K562 (cell line): Measurements from ENCODE around the gene CPT1A.

Source experiments
- CREB1 ChIP-seq, 2 experiments: sonication (generic) in 1 of 2; formaldehyde crosslinking in 1 of 2; IDR thresholded peaks; 2 replicates each; pipeline versions ENCODE4 v1.6.1 to v1.8.0; 2012 to 2022; ENCODE audit warnings: inconsistent platforms in 1 of 2, mild to moderate bottlenecking in 1 of 2, missing genetic modification reagents in 1 of 2, moderate library complexity in 1 of 2
- CTCF ChIP-seq, 3 experiments: IDR thresholded peaks in 2 of 3; conservative IDR thresholded peaks in 1 of 3; 2 replicates each; pipeline ENCODE4 v1.5.1; 2011 to 2012; ENCODE audit warnings: low read length in 3 of 3, mild to moderate bottlenecking in 3 of 3, control low read depth in 2 of 3, improper control_type of control experiment in 1 of 3, inconsistent platforms in 1 of 3, low read depth in 1 of 3, mixed read lengths in 1 of 3, moderate library complexity in 1 of 3; ENCODE audit not compliant: insufficient read depth in 2 of 3
- EZH2 ChIP-seq: IDR thresholded peaks from 2 replicates; pipeline ENCODE4 v1.6.1; 2012; ENCODE audit warnings: low read depth, mild to moderate bottlenecking, inconsistent platforms, low read length, borderline replicate concordance
- FOXJ3 ChIP-seq: sonication (generic); formaldehyde crosslinking; IDR thresholded peaks from 2 replicates; pipeline ENCODE4 v1.4.0; 2020; ENCODE audit warnings: mild to moderate bottlenecking, missing genetic modification reagents
- MAFF ChIP-seq: IDR thresholded peaks from 2 replicates; pipeline ENCODE4 v1.6.1; 2012; ENCODE audit warnings: low read length, improper control_type of control experiment
- PHB2 ChIP-seq: fragments of 450-650 bp; IDR thresholded peaks from 2 replicates; pipeline ENCODE4 v1.6.1; 2017; ENCODE audit warnings: low read depth
- POLR2AphosphoS5 ChIP-seq: IDR thresholded peaks from 2 replicates; pipeline ENCODE4 v1.6.1; 2011; ENCODE audit warnings: mild to moderate bottlenecking, low read depth, low read length, moderate library complexity; ENCODE audit not compliant: control insufficient read depth, insufficient read depth
- REST ChIP-seq, 2 experiments: fragments of 450-650 bp; formaldehyde crosslinking in 1 of 2; IDR thresholded peaks; 2 replicates each; pipeline versions ENCODE4 v1.4.0 to v1.6.1; 2014 to 2020; ENCODE audit warnings: mild to moderate bottlenecking in 2 of 2, borderline replicate concordance in 1 of 2, low read depth in 1 of 2
- SMAD3 ChIP-seq: fragments of 450-650 bp; formaldehyde crosslinking; conservative IDR thresholded peaks from 2 replicates; pipeline ENCODE4 v1.4.0; 2020; ENCODE audit warnings: mild to moderate bottlenecking
- SPI1 ChIP-seq: IDR thresholded peaks from 2 replicates; pipeline ENCODE4 v1.6.1; 2011; ENCODE audit warnings: low read depth, low read length, control low read depth, borderline replicate concordance
- ZNF274 ChIP-seq: IDR thresholded peaks from 2 replicates; pipeline ENCODE4 v1.6.1; 2011; ENCODE audit warnings: low read depth, mild to moderate bottlenecking, low read length, moderate library complexity, borderline replicate concordance

- TF ChIP-seq REST (IDR thresholded peaks at IDR 0.05; ENCODE audit: borderline replicate concordance) (no peak), REST (CRISPR knock-in tag; IDR thresholded peaks at IDR 0.05; ENCODE audit: low read depth) (no peak), EZH2 (no peak), FOXJ3 (CRISPR knock-in tag) (no peak), SPI1 (no peak), CTCF (IDR thresholded peaks at IDR 0.05 in 2 of 3, conservative IDR thresholded peaks at IDR 0.05 in 1 of 3; ENCODE audit: insufficient read depth in 2 of 3, low read depth in 1 of 3, low read length in 3 of 3) (no peak), PHB2 (no peak), CREB1 (IDR thresholded peaks at IDR 0.05) (no peak), CREB1 (CRISPR knock-in tag; IDR thresholded peaks at IDR 0.05) (no peak), SMAD3 (CRISPR knock-in tag) (no peak), ZNF274 (no peak), POLR2AphosphoS5 (no peak), MAFF (no peak)
Observed at GRCh38 chr11:68842427-68843051, 823 bp upstream of the CPT1A start.
